ENCODE measurements around the gene NKD2.

NKD2 gene

GRCh38 chr5:1074816-1075554 lies 66.4 kb downstream of the NKD2 start:
- no peak for DNase-seq
- H3K79me2 ChIP-seq (ENCODE audit: control insufficient read depth, insufficient read depth, low read length, poor library complexity), result no peaks in the 10 kb centered on the region
- peaks cover 2% of the 10 kb centered on the region for H3K9me3 ChIP-seq (ENCODE audit: insufficient read depth, low read depth, low read length)
- H4K91ac ChIP-seq (ENCODE audit: low read depth, low read length), result no peak overlapping the region
- no peak overlapping the region for H4K12ac ChIP-seq (ENCODE audit: low read depth, low read length)
- H4K8ac ChIP-seq (ENCODE audit: low read depth, low read length), result no peak overlapping the region
- H2BK120ac ChIP-seq (ENCODE audit: insufficient read depth, low read length, poor library complexity), result no peak overlapping the region
- H3K4ac ChIP-seq (ENCODE audit: low read depth, low read length), result no peak overlapping the region
- H3K4me3 ChIP-seq (ENCODE audit: low read depth, low read length), result no peak overlapping the region
- no peaks in the 10 kb centered on the region for H3K79me1 ChIP-seq (ENCODE audit: low read length)
- no peaks in the 10 kb centered on the region for H3K27me3 ChIP-seq (ENCODE audit: insufficient read depth, low read length)
- H3K4me1 ChIP-seq (ENCODE audit: control insufficient read depth in 1 of 2, insufficient read depth in 2 of 2, low read length in 2 of 2), result no peaks in the 10 kb centered on the region
- no peak overlapping the region for H2AK5ac ChIP-seq (ENCODE audit: low read length)
- peaks cover 13 to 15% of the 10 kb centered on the region in 2 experiments for H3K36me3 ChIP-seq (ENCODE audit: control insufficient read depth in 1 of 2, insufficient read depth in 2 of 2, low read length in 2 of 2)
- no peak overlapping the region for H3K18ac ChIP-seq (ENCODE audit: low read length)
- no peak overlapping the region for H2BK5ac ChIP-seq (ENCODE audit: low read depth, low read length, poor library complexity)
- no peak overlapping the region for H3K9ac ChIP-seq (ENCODE audit: low read length)
- H3K14ac ChIP-seq (ENCODE audit: low read length), result no peak overlapping the region
- H3K4me2 ChIP-seq (ENCODE audit: low read length), result no peak overlapping the region
- H3K27ac ChIP-seq (ENCODE audit: low read depth, low read length), result no peak overlapping the region
- no peak overlapping the region for H2AFZ ChIP-seq (ENCODE audit: insufficient read depth, low read length, poor library complexity)
- WGBS (ENCODE audit: extremely low coverage, insufficient coverage, insufficient read length), result no CpG with 5 or more reads among the region's 40 CpGs
- H2BK12ac ChIP-seq (ENCODE audit: low read length), result no peak overlapping the region
- no peak overlapping the region for H3K23ac ChIP-seq (ENCODE audit: low read length)

GRCh38 chr5:1075555-1075881 lies 66.9 kb downstream of the NKD2 start:
- no CpG with 5 or more reads among the region's 10 CpGs for WGBS (ENCODE audit: extremely low coverage, insufficient coverage, insufficient read length)
- no peak for DNase-seq

DNA sequence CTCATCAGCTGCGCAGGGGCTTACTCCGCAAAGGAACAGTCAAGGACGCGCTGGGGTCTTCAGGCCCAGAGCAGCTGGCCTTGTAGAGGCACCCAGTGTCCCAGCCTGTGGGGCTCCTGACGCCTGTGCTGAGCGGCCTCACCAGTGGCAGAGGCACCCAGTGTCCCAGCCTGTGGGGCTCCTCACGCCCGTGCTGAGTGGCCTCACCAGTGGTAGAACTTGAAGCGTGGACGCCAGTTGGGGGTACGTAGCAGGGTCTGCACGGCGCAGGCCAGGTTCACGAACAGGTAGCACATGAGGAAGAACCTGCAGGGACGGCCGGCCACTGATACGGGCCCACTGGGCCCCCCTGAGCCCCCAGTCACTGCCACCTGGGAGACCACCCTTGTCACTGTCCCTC lies 67.3 kb downstream of the NKD2 start:
- no CpG with 5 or more reads among the region's 17 CpGs for WGBS (ENCODE audit: extremely low coverage, insufficient coverage, insufficient read length)
- H3K36me3 ChIP-seq (ENCODE audit: control insufficient read depth in 1 of 2, insufficient read depth in 2 of 2, low read length in 2 of 2), result peaks cover 13 to 15% of the 10 kb centered on the region in 2 experiments
- no peak overlapping the region for H3K23ac ChIP-seq (ENCODE audit: low read length)
- no peak overlapping the region for H4K12ac ChIP-seq (ENCODE audit: low read depth, low read length)
- no peaks in the 10 kb centered on the region for H3K79me1 ChIP-seq (ENCODE audit: low read length)
- peaks cover 2% of the 10 kb centered on the region for H3K9me3 ChIP-seq (ENCODE audit: insufficient read depth, low read depth, low read length)
- H3K27me3 ChIP-seq (ENCODE audit: insufficient read depth, low read length), result no peaks in the 10 kb centered on the region
- no peak overlapping the region for H2BK120ac ChIP-seq (ENCODE audit: insufficient read depth, low read length, poor library complexity)
- H3K4ac ChIP-seq (ENCODE audit: low read depth, low read length), result no peak overlapping the region
- no peak overlapping the region for H2AFZ ChIP-seq (ENCODE audit: insufficient read depth, low read length, poor library complexity)
- no peak overlapping the region for H3K9ac ChIP-seq (ENCODE audit: low read length)
- no peak overlapping the region for H2BK5ac ChIP-seq (ENCODE audit: low read depth, low read length, poor library complexity)
- no peak overlapping the region for H3K27ac ChIP-seq (ENCODE audit: low read depth, low read length)
- H2AK5ac ChIP-seq (ENCODE audit: low read length), result no peak overlapping the region
- H4K8ac ChIP-seq (ENCODE audit: low read depth, low read length), result no peak overlapping the region
- no peak overlapping the region for H3K18ac ChIP-seq (ENCODE audit: low read length)
- no peak overlapping the region for H3K4me3 ChIP-seq (ENCODE audit: low read depth, low read length)
- no peaks in the 10 kb centered on the region for H3K79me2 ChIP-seq (ENCODE audit: control insufficient read depth, insufficient read depth, low read length, poor library complexity)
- no peak overlapping the region for H2BK12ac ChIP-seq (ENCODE audit: low read length)
- no peak overlapping the region for H4K91ac ChIP-seq (ENCODE audit: low read depth, low read length)
- no peak overlapping the region for H3K4me2 ChIP-seq (ENCODE audit: low read length)
- no peak overlapping the region for H3K14ac ChIP-seq (ENCODE audit: low read length)
- DNase-seq, result no peak
- H3K4me1 ChIP-seq (ENCODE audit: control insufficient read depth in 1 of 2, insufficient read depth in 2 of 2, low read length in 2 of 2), result no peaks in the 10 kb centered on the region

More at GRCh38 chr5:1075555-1075881, 66.9 kb downstream of the NKD2 start:
- Histone ChIP-seq H3K36me3 (ENCODE audit: control insufficient read depth in 1 of 2, insufficient read depth in 2 of 2, low read length in 2 of 2) (peaks cover 13 to 15% of the 10 kb centered on the region in 2 experiments), H2BK120ac (ENCODE audit: insufficient read depth, low read length, poor library complexity) (no peak overlapping the region), H2AK5ac (ENCODE audit: low read length) (no peak overlapping the region), H4K12ac (ENCODE audit: low read depth, low read length) (no peak overlapping the region), H3K9ac (ENCODE audit: low read length) (no peak overlapping the region), H3K4me2 (ENCODE audit: low read length) (no peak overlapping the region), H2AFZ (ENCODE audit: insufficient read depth, low read length, poor library complexity) (no peak overlapping the region), H3K79me1 (ENCODE audit: low read length) (no peaks in the 10 kb centered on the region), H3K27ac (ENCODE audit: low read depth, low read length) (no peak overlapping the region), H3K4me3 (ENCODE audit: low read depth, low read length) (no peak overlapping the region), H3K79me2 (ENCODE audit: control insufficient read depth, insufficient read depth, low read length, poor library complexity) (no peaks in the 10 kb centered on the region), H3K4ac (ENCODE audit: low read depth, low read length) (no peak overlapping the region), H3K14ac (ENCODE audit: low read length) (no peak overlapping the region), H3K9me3 (ENCODE audit: insufficient read depth, low read depth, low read length) (peaks cover 2% of the 10 kb centered on the region), H4K91ac (ENCODE audit: low read depth, low read length) (no peak overlapping the region), H3K18ac (ENCODE audit: low read length) (no peak overlapping the region), H4K8ac (ENCODE audit: low read depth, low read length) (no peak overlapping the region), H3K23ac (ENCODE audit: low read length) (no peak overlapping the region), H2BK5ac (ENCODE audit: low read depth, low read length, poor library complexity) (no peak overlapping the region), H2BK12ac (ENCODE audit: low read length) (no peak overlapping the region), H3K4me1 (ENCODE audit: control insufficient read depth in 1 of 2, insufficient read depth in 2 of 2, low read length in 2 of 2) (no peaks in the 10 kb centered on the region), H3K27me3 (ENCODE audit: insufficient read depth, low read length) (no peaks in the 10 kb centered on the region)

- no peak overlapping the region for H2BK120ac ChIP-seq (ENCODE audit: insufficient read depth, low read length, poor library complexity)
- no peak overlapping the region for H3K14ac ChIP-seq (ENCODE audit: low read length)
- no peak overlapping the region for H2BK12ac ChIP-seq (ENCODE audit: low read length)
- no peak overlapping the region for H3K9ac ChIP-seq (ENCODE audit: low read length)
- no peak overlapping the region for H3K18ac ChIP-seq (ENCODE audit: low read length)
- no peaks in the 10 kb centered on the region for H3K79me2 ChIP-seq (ENCODE audit: control insufficient read depth, insufficient read depth, low read length, poor library complexity)
- no peak overlapping the region for H3K23ac ChIP-seq (ENCODE audit: low read length)
- DNase-seq, result no peak
- no peak overlapping the region for H3K27ac ChIP-seq (ENCODE audit: low read depth, low read length)
- peaks cover 13 to 15% of the 10 kb centered on the region in 2 experiments for H3K36me3 ChIP-seq (ENCODE audit: control insufficient read depth in 1 of 2, insufficient read depth in 2 of 2, low read length in 2 of 2)
- no peak overlapping the region for H3K4me2 ChIP-seq (ENCODE audit: low read length)
- H2BK5ac ChIP-seq (ENCODE audit: low read depth, low read length, poor library complexity), result no peak overlapping the region
- H3K4me3 ChIP-seq (ENCODE audit: low read depth, low read length), result no peak overlapping the region
- no peaks in the 10 kb centered on the region for H3K79me1 ChIP-seq (ENCODE audit: low read length)
- no peak overlapping the region for H2AK5ac ChIP-seq (ENCODE audit: low read length)
- H4K91ac ChIP-seq (ENCODE audit: low read depth, low read length), result no peak overlapping the region
- H3K4me1 ChIP-seq (ENCODE audit: control insufficient read depth in 1 of 2, insufficient read depth in 2 of 2, low read length in 2 of 2), result no peaks in the 10 kb centered on the region
- no CpG with 5 or more reads among the region's 17 CpGs for WGBS (ENCODE audit: extremely low coverage, insufficient coverage, insufficient read length)
- H4K12ac ChIP-seq (ENCODE audit: low read depth, low read length), result no peak overlapping the region
- H2AFZ ChIP-seq (ENCODE audit: insufficient read depth, low read length, poor library complexity), result no peak overlapping the region
- no peaks in the 10 kb centered on the region for H3K27me3 ChIP-seq (ENCODE audit: insufficient read depth, low read length)
- no peak overlapping the region for H3K4ac ChIP-seq (ENCODE audit: low read depth, low read length)
- H3K9me3 ChIP-seq (ENCODE audit: insufficient read depth, low read depth, low read length), result peaks cover 2% of the 10 kb centered on the region
- H4K8ac ChIP-seq (ENCODE audit: low read depth, low read length), result no peak overlapping the region
Measured at GRCh38 chr5:1076406-1076805, 67.8 kb downstream of the NKD2 start.

Measured in trophoblast cell (in vitro differentiated cells and primary cell).